GM18499 (cell line): Measurements from ENCODE around the gene GRXCR1.

ENCODE experiments used
- ATAC-seq: cut with Tn5 transposase; IDR thresholded peaks from one replicate; pipeline ENCODE4 v1.9.1; 2021; ENCODE audit warnings: moderate number of reproducible peaks; ENCODE audit not compliant: insufficient read depth, unreplicated experiment

The GRXCR1 gene

DNA sequence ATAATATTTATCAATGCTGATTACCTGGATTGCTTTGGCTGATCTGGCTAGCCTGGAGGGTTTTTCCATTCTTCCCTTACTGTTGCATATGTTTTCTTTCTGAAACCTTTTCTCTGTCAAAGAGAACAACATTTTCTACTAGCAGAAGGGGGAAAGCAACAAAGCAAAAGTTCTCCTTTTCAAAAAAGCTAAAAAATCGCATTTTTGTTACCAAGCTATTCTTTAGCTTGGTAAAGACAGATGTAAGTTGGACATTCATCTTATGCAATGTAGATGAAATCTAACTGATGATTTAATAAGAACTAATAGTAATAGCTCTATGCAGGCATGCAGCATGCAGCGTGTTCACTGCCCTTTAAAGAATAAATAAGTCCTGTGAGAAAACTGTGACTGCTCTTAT is at the start of gene GRXCR1:
TSS of gene GRXCR1 (plus strand) at position 301 of the 400 bp plus-strand sequence. CDS start 554 bp downstream, outside the sequence.
- no peak for ATAC-seq

DNA sequence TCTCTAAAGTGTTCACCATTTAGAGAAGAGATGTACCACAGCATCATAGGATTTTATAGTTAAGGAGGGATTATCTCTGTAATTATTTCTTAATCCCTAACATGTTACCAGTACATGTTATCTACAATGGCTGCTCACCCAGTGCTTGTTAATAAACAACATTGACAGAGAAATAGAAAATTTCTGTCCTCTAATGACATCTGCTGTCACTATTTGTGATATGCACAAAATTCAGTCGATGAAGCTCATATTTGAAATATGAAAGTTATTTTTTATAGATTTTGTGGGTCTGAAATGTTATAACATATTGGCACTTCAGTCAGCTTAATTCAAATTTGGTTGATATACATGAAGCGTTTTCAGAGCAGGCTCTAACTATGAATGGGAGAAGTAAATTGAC is 48.8 kb upstream of the GRXCR1 start:
- ATAC-seq = no peak

DNA sequence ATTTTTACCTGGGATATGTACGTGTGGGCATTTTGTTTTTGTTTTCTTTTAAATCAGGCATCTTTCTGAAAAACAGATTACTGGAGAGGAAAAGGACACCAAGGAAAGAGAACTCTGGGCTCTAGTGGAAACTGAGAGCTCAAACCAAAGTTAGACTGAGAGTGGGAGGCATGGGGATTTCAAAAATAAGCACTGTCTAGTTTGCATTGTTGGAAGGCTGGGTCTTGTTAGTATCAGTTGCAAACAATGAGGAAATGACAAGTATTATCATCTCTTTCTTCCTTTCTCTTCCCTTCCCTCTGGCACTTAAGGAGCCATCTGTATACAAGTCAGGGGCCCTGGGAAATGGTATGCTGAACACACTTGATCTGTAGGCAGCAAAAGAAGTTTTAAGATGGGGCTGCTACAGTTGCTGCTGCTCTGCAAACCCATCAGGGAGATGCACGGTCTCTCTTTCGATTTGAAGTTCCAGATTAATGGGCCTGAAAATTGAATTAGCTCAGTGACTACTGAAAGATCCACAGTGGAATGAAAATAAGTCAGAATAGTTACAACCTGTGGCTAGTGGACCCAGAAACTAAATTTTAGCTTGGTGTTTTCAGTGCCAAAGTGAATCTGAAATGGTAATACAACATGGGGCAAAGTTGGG is 48.0 kb upstream of the GRXCR1 start:
- no peak for ATAC-seq

DNA sequence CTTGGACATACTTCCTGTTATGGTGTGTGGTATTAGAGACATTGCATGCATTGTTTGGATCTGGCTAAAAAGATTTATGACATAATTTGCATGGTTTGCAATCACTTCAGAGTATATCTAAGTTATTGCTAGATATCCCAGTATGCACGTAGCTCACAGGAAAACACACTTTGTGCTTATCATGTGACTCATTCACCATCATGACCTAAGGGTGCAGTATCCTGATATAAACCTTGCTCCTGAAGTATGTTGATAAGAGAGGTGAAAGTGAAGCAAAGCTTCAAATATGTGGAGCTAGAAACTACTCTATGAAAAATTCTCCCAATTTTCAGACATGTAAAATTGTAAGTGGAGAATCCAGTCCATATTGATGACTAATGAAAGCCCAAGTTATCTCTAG is 46.9 kb upstream of the GRXCR1 start:
- ATAC-seq = no peak

DNA sequence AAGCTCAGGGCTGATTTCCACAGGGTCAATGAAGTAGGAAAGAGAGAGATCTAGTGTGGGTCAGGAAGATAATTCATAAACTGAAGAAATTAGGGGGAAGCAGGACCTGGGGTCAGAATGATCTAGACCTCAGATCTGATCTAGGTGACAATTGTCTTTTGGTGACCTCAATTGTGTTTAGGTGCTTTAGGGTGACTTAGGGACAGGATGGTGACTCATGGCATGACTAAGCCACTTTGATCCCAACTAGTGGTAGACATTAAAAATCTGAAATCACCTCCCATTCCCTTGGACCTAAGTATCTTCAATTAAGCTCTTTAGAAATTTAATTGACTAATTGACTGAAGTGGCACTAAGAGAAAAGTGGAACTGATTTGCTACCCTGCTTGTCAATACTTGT is 36.7 kb upstream of the GRXCR1 start:
- no peak for ATAC-seq

DNA sequence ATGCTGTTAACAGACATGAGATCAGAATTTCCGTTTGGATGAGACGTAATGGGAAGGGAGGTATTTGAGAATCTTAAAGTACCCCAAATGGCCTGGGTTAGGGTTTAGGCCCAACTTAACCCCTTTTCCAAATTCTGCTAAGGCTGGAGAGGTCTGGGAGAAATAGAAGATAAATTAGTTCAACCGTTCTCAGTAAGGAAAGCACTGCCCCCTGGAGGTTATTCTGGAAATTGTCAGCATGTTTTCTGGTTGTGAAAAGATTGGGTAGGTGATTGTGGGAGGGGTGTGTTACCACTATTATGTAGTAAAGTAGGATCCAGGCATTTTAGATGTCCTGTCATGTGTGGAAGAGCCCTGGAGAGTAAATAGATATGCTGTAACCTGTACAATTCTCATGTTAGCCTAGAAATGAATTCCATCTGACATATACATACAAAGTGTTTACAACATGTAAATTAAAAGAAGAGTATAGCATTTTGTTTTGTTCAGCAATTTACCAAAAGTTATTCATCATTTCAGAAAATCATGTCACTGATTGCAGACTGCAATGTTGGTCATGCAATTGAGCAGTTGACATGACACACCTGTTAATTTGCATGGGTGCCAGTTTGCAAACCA is 26.8 kb upstream of the GRXCR1 start:
- ATAC-seq = no peak

DNA sequence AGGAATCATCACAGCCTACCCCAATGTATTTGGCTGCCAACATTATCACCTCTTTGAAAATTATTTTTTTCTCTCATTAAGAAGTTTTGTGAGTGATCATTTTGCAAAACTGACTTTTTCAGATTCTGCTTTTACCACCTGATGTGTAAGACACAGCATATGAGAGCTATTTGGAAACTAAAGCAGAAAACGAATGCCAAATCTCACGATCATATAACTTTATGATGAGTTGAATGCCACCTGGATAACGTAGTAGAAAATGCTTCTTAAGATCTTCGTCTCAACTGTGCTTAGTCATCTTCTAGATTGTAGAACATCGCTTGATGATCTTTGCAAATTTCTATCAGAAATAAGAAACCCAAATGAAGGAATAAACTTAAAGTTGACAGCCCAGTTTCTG is 21.3 kb upstream of the GRXCR1 start:
- no peak for ATAC-seq

DNA sequence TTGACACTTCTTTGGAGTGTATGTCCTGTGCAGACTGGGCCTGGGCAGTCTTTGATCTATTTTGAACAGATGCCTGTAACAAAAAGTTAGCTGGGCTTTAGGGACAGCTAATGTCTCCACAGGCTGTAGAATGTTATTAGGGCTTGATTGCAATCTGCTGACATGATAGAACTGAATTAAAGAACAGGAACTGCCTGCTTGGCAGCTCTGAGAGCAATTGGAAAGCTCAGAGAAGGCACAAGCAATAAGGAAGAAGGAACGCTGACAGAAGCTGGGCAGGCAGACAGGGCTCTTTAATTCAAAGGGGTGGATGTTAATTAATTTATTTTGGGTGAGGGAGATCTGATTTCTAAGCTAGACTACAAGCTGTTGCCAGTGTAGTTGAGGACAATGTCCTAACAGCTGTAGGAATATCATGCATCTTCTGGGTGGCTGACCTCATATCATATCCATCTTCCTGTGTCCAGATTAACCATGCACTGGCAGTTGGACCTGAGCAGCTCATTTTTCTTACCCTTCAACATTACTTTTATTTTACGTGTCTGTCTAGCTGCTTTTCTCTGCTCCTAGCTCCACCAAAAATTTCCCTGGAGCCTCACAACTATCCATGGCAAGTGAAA is 20.7 kb upstream of the GRXCR1 start:
- no peak for ATAC-seq

DNA sequence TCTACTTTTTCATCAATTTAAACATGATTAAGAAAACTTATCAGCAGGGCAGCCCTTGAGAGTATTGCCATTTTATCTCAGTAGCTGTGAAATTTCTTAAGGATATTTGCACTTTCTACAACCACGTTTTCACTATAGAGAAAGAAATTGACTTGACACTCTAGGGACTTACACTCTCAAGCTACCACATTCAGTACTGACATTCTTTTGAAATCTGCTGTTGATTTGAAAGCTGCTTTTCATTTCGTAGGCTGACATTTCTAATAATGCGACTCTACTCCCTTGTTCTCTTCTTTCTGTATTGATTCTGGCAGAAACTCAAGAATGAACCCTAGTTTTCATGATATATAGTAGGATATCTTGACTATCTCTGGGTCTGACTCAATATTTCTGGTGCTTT is 13.7 kb upstream of the GRXCR1 start:
- ATAC-seq = no peak

DNA sequence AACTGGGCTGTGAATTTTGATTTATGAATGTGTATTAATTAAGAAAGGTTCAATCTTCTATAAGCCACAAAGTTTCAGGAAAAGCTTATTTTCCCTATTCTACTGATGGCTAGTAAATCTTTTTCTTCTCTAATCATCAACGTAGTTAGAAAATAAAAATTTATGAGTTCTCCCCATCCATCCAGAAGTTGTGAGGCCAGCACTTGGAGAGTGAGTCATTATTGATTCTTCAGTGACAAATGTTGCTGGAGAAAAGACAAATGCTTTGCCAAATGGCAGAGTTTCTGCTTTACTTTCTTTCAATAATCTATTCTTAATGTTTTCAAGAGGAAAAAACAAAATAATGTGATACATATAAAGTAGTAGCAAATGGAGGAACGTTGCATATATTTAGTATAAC is 11.3 kb upstream of the GRXCR1 start:
- no peak for ATAC-seq

DNA sequence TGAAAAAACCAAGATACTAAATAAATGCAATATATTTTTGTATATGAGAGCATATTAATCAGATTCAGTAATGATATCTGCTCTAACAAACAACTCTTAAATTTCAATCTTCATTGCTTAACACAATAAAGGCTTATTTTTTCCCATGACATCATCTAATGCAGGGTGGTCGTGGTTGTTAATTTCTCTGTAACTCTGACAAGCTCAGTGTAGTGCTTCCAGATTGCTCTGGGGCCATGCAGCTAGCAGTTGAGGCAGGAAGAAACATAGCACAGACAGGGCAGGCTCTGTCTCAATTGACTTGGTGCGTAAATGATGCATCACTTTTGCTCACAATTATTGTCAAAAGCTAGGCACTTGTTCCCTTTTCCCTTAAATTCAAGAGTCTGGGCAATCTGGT is 869 bp upstream of the GRXCR1 start:
- ATAC-seq = no peak

DNA sequence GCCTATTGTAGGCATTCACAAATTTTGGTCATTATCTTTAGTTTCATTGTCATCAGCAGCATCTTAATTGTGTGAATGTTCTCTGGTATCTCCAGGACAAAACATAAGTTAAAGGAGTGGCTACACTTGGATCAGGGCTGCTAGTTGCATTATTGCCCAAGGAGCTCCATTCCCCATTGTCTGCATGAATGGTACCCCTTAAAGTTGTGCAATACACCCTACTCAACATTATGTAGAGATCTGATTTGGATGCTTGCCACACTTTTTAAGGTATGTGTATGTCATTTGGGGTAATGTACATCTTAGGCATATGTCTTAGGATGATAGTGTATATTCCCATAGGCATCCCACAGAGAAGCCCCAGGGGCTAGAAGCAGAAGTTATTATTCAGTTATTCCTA is 2.9 kb downstream of the GRXCR1 start:
- ATAC-seq = no peak

DNA sequence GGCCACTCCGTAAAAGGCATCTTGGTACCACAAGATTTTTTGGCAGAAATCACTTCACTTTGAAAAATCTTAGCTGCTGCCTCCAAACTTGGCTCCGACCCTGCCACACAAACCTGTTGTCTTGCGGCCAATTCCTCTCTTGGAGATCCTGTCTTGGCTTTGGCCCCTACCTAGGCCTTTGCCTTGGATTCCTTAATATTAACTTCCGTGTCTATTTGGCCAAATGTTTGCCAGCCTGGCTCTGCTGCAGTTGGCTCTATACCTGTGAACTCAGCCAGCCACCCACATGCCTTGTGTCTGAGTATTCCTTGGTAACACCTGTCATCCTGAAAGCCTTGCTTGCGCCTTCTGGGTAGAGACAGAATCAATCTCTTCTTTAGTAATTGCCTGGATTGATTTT is 12.5 kb downstream of the GRXCR1 start:
- no peak for ATAC-seq

DNA sequence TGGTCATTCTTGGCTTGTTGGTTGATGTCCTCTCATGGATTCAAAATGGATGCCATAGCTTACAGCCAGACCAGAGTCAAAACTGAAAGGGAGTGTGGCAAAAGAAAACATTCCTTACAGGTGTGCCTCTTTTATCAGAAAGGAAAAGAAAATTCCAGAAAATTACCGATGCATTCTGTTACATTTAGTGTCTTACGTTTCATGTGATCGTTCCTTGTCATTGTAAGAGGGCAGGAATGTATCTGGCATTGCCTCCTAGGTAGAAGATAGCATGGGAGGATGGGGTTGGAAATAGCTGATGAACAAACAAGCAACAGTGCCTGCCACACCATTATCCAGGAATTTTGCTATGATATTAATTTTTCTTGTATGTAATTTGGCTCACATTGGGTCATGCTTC is 13.1 kb downstream of the GRXCR1 start:
- ATAC-seq = no peak

DNA sequence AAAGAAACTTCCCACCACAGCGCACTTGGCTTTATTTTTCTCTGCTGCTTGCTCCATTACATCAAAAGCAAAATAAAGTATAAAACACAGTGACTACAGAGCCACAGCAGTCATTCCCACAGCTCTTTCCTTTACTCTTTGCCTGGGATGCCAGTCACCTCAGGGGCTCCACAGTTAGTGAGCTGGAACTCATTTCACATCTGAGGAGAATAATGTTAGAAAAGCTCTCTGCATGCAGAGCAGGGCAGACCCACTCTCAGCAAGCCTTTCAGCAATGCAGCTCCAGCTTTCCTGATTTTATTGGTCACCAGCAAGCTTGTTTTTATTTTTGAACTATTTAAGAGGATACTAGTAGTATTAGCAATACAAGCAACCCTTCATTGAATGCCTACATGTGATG is 13.8 kb downstream of the GRXCR1 start:
- ATAC-seq = no peak

DNA sequence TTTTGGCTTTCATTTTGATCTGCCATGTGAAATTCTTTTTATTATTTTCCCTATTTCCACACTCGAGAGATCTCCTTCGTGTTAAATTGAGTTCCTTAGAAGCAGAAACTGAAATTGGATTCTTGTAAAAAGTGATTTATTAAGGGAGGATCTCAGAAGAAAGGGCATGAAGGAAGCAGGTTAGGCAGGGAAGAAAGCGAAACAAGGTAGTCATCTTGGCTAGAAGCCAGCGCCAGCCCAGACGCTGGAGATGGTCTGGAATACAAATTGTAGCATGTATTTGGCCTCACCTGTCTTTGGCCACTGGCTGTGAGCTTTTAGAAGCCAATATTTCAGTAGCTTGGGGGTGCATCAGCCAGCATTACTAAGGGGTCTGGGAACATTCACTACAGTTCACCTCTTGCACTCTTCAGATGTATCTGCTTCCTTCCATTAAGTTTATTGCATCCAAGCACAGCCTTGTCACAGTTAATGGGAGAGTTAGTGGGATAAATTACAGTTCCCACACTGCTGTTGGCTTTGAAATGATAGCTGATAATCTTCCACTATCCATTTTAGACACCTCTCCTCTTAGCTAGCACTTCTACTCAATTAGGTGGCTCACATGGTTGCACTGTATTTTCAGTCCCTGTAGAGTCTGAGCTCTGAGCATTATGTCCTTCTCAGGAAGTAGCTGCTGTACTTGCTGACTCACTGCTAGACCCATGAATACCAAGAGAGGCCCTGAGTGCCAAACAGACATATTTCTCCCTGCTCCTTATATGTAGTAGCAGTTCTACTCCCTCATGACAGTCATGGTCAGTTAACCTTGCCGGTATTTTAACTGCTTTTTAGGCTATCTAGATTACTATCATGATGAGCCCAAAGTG is 14.6 kb downstream of the GRXCR1 start:
- no peak for ATAC-seq

DNA sequence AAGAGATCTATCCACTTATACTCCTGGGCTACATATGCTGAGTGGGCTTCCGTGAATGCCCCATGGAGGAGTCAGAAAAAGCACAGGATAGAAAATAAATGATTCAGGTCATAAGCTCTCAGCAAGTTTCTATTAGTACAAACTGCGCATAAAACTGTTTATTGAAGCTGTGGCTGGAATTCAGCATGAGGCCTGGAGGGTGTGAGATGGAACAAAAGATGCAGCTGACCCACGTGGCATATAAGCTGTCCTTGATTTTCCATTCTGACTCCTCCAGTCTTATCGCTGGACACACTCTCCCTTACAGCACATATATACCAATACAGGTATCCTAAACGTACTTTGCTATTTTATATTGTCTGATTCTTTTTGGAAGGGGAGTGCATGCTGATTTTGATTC is 17.9 kb downstream of the GRXCR1 start:
- no peak for ATAC-seq

DNA sequence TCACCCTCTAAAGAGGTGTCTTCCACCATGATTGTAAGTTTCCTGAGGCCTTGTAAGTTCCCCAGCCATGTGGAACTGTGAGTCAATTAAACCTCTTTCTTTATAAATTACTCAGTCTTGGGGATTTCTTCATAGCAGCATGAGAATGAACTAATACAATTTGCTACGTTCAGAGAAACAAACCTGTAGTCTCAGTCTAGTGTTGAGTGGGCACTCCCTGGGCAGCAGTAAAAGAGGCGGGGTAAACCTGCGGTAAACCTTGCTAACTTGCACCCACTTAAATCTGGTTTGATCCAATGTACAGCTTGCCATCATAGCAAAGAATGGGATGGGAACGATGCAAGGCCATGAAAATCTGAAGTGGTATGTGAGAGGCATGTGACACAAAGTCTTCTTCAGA is 22.4 kb downstream of the GRXCR1 start:
- ATAC-seq = no peak

DNA sequence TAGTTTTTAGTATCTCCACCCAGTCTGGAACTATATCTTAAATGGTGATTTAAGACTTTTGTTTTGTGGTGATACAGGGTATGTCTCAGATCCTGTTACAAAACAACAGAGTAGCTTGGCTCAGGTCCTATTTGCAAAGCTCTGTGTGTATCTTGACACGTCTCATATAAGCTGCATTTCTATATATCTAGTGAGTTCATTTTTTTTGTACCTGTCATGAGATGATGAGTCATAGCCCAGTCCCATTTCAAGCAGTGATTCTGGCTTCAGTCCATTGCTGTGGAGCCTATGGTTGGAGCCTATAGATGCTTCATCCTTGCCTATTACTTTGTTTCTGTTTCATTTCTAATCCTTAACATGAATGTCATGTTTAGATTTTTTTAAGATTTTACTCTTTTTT is 23.0 kb downstream of the GRXCR1 start:
- ATAC-seq = peak; percentile 62

DNA sequence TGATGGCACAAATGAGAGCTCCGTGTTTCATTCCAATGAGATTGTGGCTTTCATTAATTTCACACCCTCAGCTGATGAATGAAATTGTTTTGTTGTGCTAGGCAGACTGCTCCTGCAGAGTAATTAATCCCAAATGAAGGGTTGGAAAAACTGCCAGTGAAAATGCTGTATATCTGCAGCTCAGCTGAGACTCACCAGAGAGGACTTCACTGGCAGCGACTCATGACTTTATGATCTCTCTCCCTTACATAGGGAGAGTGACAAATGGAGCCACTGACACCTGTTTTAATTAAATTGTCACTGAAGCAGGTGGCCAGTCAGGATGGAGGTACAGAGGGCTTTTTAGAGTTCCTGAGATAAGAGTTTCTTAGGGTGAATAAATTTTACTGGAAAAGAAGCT is 24.8 kb downstream of the GRXCR1 start:
- no peak for ATAC-seq

DNA sequence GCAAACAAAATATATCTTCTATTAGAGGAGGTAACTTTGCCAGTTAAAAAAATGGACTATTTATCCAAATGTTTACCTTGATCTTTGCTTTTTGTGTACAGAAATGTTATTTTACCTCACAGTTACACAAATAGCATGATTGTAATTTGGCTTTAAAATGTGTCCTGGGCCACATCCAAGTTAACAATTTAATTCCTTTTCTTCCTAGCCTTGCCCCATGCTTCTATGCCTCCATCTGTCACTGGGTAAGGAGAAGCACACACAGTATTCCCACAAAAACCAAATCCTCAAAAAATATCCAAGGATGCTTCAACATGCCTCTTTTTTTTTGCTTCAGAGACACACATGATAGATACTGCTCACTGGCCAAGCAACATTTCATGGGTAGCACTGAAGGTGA is 30.9 kb downstream of the GRXCR1 start:
- no peak for ATAC-seq
